Neural cell (in vitro differentiated cells): ENCODE measurements around the gene MKRN1. TPM values are rescaled to one million over a fixed set of nuclear protein-coding genes. Genes with fewer than 3 reads are reported as not detected.

Experiments used
- H2AFZ ChIP-seq: fragments of 200-600, 300-800 bp; sonication (generic), shearing (Covaris generic); 2 replicates; pipeline ENCODE4 v1.6.0; 2014; ENCODE audit warnings: low read depth, mild to moderate bottlenecking, antibody characterized with exemption, low read length, moderate library complexity
- H3F3A ChIP-seq: fragments of 200-600 bp; shearing (Covaris generic); 2 replicates; pipeline ENCODE4 v1.6.1; 2016; ENCODE audit warnings: mild to moderate bottlenecking, moderate library complexity, mixed read lengths, antibody characterized with exemption, low read length; ENCODE audit not compliant: insufficient read depth, poor library complexity, severe bottlenecking
- H3K27ac ChIP-seq: fragments of 200-600, 300-800 bp; sonication (generic), shearing (Covaris generic); 2 replicates; pipeline ENCODE4 v1.5.1; 2014; ENCODE audit warnings: mild to moderate bottlenecking, low read length, moderate library complexity
- H3K27me3 ChIP-seq: fragments of 300-800, 200-600 bp; sonication (generic), shearing (Covaris generic); 2 replicates; pipeline ENCODE4 v1.6.0; 2014; ENCODE audit warnings: mild to moderate bottlenecking, low read depth, low read length, moderate library complexity; ENCODE audit not compliant: insufficient read depth
- H3K36me3 ChIP-seq: fragments of 300-800, 200-600 bp; sonication (generic), shearing (Covaris generic); 2 replicates; pipeline ENCODE4 v1.5.1; 2014; ENCODE audit warnings: mild to moderate bottlenecking, antibody characterized with exemption, low read length, moderate library complexity; ENCODE audit not compliant: insufficient read depth
- H3K4me2 ChIP-seq: fragments of 300-800, 200-600 bp; sonication (generic), shearing (Covaris generic); 2 replicates; pipeline ENCODE4 v1.6.0; 2014; ENCODE audit warnings: mild to moderate bottlenecking, low read length
- H3K4me3 ChIP-seq: fragments of 300-800, 200-600 bp; sonication (generic), shearing (Covaris generic); 2 replicates; pipeline ENCODE4 v1.5.1; 2014; ENCODE audit warnings: mild to moderate bottlenecking, low read length, moderate library complexity
- H3K79me2 ChIP-seq: fragments of 200-600 bp; shearing (Covaris generic); replicated peaks from 2 replicates; pipeline ENCODE4 v1.6.0; 2014; ENCODE audit warnings: mild to moderate bottlenecking, low read length, moderate library complexity; ENCODE audit not compliant: insufficient read depth
- H3K9ac ChIP-seq: fragments of 300-800, 200-600 bp; sonication (generic), shearing (Covaris generic); 2 replicates; pipeline ENCODE4 v1.6.1; 2016; ENCODE audit warnings: mild to moderate bottlenecking, low read length, mixed read lengths
- H3K9me2 ChIP-seq: fragments of 200-600 bp; shearing (Covaris generic); 2 replicates; pipeline ENCODE4 v1.6.1; 2016; ENCODE audit warnings: mild to moderate bottlenecking, low read length, mixed read lengths; ENCODE audit not compliant: insufficient read depth
- H3K9me3 ChIP-seq: fragments of 200-600, 300-800 bp; sonication (generic), shearing (Covaris generic); 2 replicates; pipeline ENCODE4 v1.6.1; 2016; ENCODE audit warnings: mild to moderate bottlenecking, mixed run types, low read length, moderate library complexity, mixed read lengths
- H4K20me1 ChIP-seq: fragments of 200-600 bp; shearing (Covaris generic); 2 replicates; pipeline ENCODE4 v1.6.1; 2016; ENCODE audit warnings: mild to moderate bottlenecking, mixed run types; ENCODE audit not compliant: insufficient read depth
- CTCF ChIP-seq: fragments of 450-650 bp; IDR thresholded peaks from 2 replicates; pipeline ENCODE4 v1.5.1; 2014; ENCODE audit warnings: antibody characterized with exemption, mild to moderate bottlenecking, moderate library complexity; ENCODE audit not compliant: poor library complexity, severe bottlenecking
- EP300 ChIP-seq: fragments of 450-650 bp; conservative IDR thresholded peaks from 2 replicates; pipeline ENCODE4 v1.6.1; 2014; ENCODE audit warnings: antibody characterized with exemption, mild to moderate bottlenecking, moderate library complexity; ENCODE audit not compliant: poor library complexity, severe bottlenecking
- EZH2 ChIP-seq: fragments of 200-600, 300-800 bp; shearing (Covaris generic), sonication (generic); IDR thresholded peaks from 2 replicates; pipeline ENCODE4 v1.6.1; 2014; ENCODE audit warnings: antibody characterized with exemption, low read length, borderline replicate concordance, mild to moderate bottlenecking; ENCODE audit not compliant: insufficient read depth, poor library complexity, severe bottlenecking
- MXI1 ChIP-seq: fragments of 450-650 bp; conservative IDR thresholded peaks from 2 replicates; pipeline ENCODE4 v1.6.1; 2014; ENCODE audit warnings: antibody characterized with exemption, mild to moderate bottlenecking; ENCODE audit not compliant: poor library complexity, severe bottlenecking
- POLR2AphosphoS5 ChIP-seq: IDR thresholded peaks from 2 replicates; pipeline ENCODE4 v1.6.1; 2012
- RAD21 ChIP-seq: fragments of 450-650 bp; conservative IDR thresholded peaks from 2 replicates; pipeline ENCODE4 v1.6.1; 2014; ENCODE audit warnings: antibody characterized with exemption, mild to moderate bottlenecking, moderate library complexity
- SMC3 ChIP-seq: fragments of 450-650 bp; conservative IDR thresholded peaks from 2 replicates; pipeline ENCODE4 v1.6.1; 2014; ENCODE audit warnings: antibody characterized with exemption, mild to moderate bottlenecking, moderate library complexity; ENCODE audit not compliant: poor library complexity
- TAF1 ChIP-seq: IDR thresholded peaks from 2 replicates; pipeline ENCODE4 v1.6.1; 2012; ENCODE audit warnings: low read depth
- polyA plus RNA-seq: library from polyadenylated mRNA; depleted of rRNA; stranded (reverse); fragments of >200 nt; gene quantifications from 2 replicates; pipeline ENCODE4 v1.2.3, GENCODE V29; 2014
- TF ChIP-seq, protein P1 (sequence below): IDR thresholded peaks from 2 replicates; pipeline ENCODE4 v1.6.1; 2012; ENCODE audit warnings: borderline replicate concordance

The MKRN1 gene
- polyA plus RNA-seq, 1 donor from 2014 or later: 251 TPM

DNA sequence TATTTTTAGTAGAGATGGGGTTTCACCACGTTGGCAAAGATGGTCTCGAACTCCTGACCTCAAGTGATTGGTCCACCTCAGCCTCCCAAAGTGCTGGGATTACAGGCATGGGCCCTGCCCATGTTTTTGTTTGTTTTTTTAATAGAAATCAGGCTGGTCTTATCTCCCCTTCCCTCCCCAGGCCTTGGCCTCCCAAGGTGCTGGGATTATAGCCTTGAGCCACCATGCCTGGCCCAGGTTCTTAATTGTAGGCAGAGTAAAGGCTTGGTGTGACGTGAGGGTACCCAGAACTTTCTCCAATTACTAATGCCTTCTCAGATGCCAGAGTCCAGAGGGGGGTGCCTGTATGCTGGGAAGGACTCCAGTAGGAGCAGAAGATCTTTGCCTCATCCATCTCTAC is 5.2 kb upstream of the MKRN1 start:
- no peaks in the 10 kb centered on the region for H3K9me2 ChIP-seq
- H3K9me3 ChIP-seq: no peaks in the 10 kb centered on the region
- no peak overlapping the region for H3K9ac ChIP-seq
- TF ChIP-seq EZH2 (no peak), EP300 (no peak), CTCF (no peak), SMC3 (no peak), POLR2AphosphoS5 (no peak), RAD21 (no peak)
- H3K4me3 ChIP-seq: no peak overlapping the region
- H3K36me3 ChIP-seq: no peaks in the 10 kb centered on the region
- H3K79me2 ChIP-seq: no peaks in the 10 kb centered on the region
- no peak overlapping the region for H3K27ac ChIP-seq
- no peaks in the 10 kb centered on the region for H4K20me1 ChIP-seq
- H3F3A ChIP-seq: no peaks in the 10 kb centered on the region
- no peak overlapping the region for H3K4me2 ChIP-seq
- H3K27me3 ChIP-seq: no peaks in the 10 kb centered on the region
- no peak overlapping the region for H2AFZ ChIP-seq

GRCh38 chr7:140479739-140480084 is 407 bp upstream of the MKRN1 start:
- H3K27me3 ChIP-seq: no peaks in the 10 kb centered on the region
- H3K27ac ChIP-seq: peak overlapping the region; percentile 94
- H3K79me2 ChIP-seq: peaks cover 38% of the 10 kb centered on the region
- TF ChIP-seq RAD21 (no peak), SMC3 (no peak), EP300 (no peak), TAF1 (no peak), EZH2 (no peak), CTCF (no peak), MXI1 (no peak), POLR2AphosphoS5 (no peak)
- TF ChIP-seq, protein P1, sequence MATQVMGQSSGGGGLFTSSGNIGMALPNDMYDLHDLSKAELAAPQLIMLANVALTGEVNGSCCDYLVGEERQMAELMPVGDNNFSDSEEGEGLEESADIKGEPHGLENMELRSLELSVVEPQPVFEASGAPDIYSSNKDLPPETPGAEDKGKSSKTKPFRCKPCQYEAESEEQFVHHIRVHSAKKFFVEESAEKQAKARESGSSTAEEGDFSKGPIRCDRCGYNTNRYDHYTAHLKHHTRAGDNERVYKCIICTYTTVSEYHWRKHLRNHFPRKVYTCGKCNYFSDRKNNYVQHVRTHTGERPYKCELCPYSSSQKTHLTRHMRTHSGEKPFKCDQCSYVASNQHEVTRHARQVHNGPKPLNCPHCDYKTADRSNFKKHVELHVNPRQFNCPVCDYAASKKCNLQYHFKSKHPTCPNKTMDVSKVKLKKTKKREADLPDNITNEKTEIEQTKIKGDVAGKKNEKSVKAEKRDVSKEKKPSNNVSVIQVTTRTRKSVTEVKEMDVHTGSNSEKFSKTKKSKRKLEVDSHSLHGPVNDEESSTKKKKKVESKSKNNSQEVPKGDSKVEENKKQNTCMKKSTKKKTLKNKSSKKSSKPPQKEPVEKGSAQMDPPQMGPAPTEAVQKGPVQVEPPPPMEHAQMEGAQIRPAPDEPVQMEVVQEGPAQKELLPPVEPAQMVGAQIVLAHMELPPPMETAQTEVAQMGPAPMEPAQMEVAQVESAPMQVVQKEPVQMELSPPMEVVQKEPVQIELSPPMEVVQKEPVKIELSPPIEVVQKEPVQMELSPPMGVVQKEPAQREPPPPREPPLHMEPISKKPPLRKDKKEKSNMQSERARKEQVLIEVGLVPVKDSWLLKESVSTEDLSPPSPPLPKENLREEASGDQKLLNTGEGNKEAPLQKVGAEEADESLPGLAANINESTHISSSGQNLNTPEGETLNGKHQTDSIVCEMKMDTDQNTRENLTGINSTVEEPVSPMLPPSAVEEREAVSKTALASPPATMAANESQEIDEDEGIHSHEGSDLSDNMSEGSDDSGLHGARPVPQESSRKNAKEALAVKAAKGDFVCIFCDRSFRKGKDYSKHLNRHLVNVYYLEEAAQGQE: no peak
- no peaks in the 10 kb centered on the region for H3K9me3 ChIP-seq
- no peaks in the 10 kb centered on the region for H3K36me3 ChIP-seq
- peaks cover 8% of the 10 kb centered on the region for H4K20me1 ChIP-seq
- H2AFZ ChIP-seq: no peak overlapping the region
- H3K4me3 ChIP-seq: peak overlapping the region; percentile 98
- no peaks in the 10 kb centered on the region for H3K9me2 ChIP-seq
- H3K9ac ChIP-seq: peak overlapping the region; percentile 97
- H3K4me2 ChIP-seq: no peak overlapping the region
- H3F3A ChIP-seq: no peaks in the 10 kb centered on the region
